Muscle of arm (tissue), 12 donors: Measurements from ENCODE around the gene FTO. TPM values are rescaled to one million over a fixed set of nuclear protein-coding genes. Genes with fewer than 3 reads are reported as not detected.

ENCODE experiments used
- DNase-seq: peaks from one replicate; pipeline ENCODE4 v3.0.0-alpha.2; 2013
- polyA plus RNA-seq, 12 donors: library from polyadenylated mRNA; unstranded; fragments of 120-200 nt; gene quantifications; one replicate each; pipeline ENCODE4 v1.2.1, GENCODE V29; 2013; ENCODE audit not compliant: insufficient read length in 12 of 12

The FTO gene
- polyA plus RNA-seq, 12 donors = 41.8 to 73.9 (median 62.4) TPM; not detected in 1

DNA sequence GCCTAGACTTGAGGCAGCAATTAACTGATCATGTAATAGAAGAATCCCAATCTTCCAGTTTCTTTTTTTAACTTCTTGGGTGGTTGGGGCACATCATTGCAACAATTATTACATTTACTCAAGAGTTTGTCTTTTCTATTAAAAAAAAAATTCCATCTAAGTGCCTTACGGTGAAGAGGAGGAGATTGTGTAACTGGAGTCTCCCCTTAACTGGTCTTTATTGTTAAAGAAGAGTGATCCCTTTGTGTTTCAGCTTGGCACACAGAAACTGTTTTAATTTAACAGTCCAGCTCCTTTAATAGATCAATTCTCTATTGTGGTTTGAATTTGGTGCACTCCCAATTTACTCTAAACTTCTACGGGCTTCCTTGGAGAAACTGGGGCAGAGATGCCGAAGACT, 75.2 kb downstream of the FTO start:
- no peak for DNase-seq

DNA sequence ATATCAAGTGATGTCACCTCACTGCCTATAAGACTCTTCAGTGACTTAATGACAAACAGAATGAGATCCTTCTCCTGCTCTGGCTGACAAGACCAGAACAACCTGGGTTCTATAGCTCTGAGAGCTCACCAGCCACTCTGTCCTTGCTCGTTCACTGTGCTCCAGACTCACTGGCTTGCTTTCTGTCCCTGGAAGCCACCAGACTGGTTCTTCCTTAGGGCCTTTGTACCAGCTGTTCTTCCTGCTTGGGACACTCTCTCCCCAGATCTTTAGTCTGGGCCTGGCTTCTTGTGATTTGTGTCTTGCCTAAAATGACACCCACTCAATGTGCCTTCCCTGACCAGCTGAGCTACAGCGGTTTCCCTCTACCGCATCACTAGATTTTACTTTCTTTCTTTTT, 76.1 kb downstream of the FTO start:
- DNase-seq = no peak

DNA sequence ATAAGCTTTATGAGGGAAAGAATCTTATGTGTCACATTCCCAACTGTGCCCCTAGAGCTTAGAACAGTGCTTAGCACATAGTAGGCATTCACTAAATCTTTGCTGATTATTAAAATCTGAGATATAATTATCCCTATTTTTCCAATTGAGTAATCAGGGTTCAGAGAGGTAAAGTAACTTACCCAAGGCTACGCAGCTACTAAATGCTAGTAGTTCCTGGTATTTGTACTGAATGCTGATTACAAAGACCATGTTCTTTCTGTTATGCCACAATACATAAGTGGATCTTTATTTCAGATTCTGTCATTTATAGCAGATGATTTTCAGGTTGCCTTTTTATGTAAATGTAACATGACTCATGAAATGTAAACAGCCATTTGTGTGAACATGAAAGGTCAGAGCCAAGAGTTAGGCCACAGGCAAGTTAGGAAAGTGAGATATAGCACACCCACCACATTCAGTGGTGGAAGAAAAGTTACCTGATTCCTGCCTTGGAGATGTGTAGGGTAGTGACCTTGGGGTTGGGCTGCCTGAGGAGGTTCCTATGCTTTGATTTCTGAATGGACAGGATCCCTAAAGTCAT, 77.2 kb downstream of the FTO start:
- no peak for DNase-seq

DNA sequence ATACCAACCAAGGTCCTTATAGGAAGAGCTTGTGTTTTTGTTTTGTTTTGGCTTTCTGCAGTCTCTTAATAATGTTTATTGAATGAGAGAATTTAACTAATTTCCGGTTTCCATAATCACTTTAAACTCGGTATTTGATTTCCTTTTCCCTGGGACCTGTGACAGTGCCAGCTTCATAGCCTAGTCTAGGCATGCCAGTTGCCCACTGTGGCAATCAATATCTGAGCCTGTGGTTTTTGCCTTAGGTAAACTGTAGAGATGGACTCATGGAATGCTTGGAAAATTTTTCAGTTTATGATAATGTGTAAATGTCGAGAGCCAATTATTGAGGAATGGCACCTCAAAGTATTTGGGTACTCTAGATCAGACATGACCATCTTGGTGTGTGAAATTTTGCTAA, 78.2 kb downstream of the FTO start:
- no peak for DNase-seq

DNA sequence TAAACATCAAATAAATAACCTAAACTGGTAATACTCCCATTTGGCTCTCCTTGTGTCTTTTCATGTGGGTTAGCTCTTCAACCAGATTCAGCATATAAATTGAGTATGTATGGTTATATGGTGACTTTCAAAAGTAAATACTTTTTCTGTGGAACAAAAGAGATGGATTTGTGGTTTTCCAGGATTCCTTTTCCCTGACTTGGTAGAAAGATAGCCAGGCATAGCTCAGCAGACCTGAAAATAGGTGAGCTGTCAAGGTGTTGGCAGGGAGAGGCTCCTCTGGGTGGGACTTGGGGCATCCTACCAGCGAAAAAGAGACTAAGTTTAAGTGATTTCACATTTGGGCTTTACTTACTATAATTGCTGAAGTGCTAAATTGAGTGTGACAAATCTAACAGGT, 80.3 kb downstream of the FTO start:
- no peak for DNase-seq

DNA sequence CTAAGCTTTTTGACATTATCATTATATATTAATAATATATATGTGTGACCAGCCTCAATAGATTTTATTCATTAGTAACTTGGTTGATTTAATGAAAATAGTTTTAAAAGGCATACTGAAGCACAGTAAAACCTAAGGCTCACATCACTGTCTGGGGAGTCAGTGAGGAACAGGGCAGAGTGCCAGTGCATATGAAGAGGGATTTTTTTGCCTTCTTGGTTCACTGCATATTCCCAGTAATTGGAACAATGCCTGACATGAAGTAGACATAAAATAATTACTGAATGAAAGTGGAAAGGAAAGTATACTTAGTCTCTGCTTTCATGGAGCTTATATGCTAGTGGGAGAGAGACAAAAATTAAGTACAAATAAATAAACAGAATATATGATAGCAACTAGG, 81.1 kb downstream of the FTO start:
- DNase-seq = no peak

DNA sequence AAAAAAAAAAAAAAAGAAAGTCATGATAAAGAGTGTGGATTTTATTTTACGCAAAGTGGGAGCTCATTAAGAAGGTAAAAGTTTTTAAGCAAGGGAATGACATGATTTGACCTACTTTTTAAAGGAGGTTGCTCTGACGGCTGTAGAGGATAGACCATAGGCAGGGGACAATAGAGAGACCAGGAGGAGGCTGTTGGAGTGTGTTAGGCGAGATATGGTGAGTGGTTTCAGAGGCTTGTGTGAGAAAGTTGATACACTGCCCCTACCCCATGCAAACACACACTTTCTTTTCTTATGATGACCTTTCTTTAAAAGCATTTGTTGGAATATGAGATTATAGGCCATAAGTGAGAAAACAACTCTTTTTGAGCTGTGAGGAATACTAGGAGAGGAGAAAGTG, 82.0 kb downstream of the FTO start:
- DNase-seq = no peak

DNA sequence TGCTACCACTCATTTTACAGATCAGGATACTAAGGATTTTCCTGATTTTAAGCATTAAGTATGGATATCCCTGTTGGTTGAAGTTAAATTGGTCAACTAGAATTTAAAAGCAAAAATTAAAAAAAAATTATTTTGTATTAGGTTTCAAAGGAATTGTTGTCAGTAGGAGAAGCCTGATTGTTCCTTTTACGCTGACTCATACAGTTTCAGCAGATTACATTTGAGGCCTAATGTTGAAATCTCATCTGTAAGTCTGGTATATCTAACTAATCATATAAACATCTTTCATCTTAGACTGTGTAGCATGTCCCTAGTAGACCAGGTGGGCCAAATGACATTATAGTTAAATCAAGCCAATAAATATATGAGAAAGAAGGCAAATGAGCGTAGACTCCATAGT, 83.5 kb downstream of the FTO start:
- no peak for DNase-seq

DNA sequence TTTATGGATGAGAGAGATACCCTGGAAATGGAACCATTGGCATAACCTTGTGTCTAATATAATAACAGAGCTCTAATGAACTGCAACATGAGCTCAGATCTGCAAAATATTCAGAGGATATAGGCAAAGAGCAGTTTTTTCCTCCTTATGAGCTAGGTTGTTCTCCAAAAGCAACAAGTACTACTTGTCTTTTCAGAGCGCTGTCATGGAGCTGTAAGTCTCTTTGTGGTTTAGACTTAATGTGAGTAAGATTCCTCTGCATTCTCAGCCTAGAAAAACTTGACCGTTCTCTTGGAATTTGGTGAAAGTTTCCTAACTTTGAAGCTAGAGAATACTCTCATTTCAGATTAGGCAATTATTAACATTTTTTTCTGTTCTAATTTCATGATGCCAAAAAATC, 85.2 kb downstream of the FTO start:
- no peak for DNase-seq

DNA sequence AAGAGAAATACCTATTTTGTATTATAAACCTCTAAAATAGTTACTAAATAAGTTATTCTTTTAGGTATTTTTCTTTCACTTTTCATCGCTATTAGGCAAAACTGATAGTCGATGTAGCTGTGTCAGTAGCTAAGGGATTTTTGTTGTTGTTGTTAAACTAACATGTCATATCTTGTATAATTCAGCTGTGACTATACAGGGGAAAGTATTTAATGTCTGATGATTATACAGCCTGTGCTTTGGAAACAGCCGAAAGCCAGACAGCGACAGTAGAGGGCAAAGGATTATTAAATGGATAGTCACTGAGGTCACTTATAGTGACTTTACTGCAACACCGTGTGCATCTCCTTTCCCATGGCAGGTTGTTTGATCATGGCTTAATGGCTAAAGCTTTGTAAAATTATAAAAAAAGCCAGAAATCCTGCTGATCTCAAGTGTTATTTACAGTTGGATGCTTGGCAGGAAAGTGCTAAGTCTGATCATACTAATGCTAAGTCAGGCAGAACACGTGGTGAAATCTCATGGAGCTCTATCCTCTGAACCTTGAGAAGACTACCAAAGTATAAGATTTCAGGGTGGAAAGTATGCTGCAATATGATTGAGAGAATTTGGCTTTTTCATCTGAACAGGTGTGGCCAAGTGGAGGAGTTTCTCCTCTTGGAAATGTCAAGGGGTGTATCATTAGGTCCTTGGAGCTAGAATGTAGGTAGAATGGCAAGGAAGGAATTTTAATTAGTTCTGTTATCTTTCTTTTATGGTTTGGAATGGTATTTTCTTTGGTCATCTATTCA, 88.4 kb downstream of the FTO start:
- no peak for DNase-seq

DNA sequence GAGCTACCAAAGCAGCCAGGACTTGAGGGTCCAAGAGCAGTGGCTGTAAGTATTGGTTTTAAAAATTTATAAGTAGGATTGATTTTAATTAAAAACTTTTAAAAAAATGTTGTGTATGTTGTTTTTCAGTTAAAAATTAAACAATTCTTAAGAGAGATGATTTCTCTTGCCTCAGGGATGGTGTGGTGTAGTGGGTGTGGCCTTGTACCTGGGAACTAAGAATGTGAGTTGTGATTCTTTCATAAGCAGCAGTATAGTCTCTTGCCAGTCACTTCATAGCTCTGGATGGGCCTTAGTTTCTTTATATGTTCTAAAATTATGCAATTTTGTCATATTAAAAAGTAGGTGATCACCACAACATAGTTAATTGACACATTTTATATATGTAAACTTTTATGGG, 99.5 kb downstream of the FTO start:
- DNase-seq = no peak

DNA sequence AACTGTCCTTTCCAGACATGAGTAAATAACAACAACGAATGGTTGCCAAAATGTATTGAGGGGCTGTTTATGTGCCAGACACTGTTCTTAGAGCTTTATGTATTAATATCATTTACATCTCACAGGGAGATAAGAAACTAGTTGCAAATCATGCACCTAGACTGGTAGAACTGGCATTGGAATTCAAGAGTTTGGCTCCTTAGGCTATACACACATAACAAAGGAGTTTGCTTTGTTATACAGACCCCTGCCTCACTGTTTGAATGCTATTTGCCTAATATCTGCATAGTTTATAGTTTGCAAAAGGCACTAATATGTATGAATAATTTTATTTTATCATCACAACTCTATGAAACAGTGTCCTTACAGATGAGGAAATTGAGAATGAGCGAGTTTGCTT, 100.0 kb downstream of the FTO start:
- no peak for DNase-seq

DNA sequence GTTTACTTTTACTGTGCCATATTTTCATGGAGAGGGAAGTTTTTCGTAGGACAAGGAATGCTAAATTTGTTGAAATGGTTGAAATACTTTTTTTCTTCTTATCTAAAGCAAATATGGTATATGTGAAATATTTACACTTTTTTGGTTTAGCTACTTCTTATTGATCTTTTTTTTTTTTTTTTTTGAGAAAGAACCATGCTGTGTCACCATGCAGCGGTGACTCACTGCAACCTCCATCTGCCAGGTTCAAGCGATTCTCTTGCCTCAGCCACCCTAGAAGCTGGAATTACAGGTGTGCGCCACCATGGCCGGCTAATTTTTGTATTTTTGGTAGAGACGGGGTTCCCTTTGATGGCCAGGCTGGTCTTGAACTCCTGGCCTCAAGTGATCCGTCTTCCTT, 100.5 kb downstream of the FTO start:
- DNase-seq = no peak

DNA sequence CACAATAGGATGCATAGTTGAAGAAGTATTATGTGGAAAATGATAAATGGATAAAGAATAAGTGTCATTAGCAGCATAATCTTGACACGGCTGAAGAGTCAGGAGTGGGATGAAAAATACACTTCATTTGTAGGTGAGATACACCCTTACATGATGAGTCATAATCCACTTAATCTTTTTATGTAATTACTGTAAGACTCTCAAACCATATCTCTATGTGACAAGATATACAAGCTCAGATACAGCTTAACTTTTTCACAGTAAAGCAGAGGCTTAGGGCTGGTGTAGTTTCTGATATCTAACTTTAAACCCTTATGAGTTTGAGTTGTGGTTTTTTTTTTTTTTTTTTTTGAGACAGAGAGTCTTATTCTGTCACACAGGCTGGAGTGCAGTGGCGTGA, 101.2 kb downstream of the FTO start:
- no peak for DNase-seq

DNA sequence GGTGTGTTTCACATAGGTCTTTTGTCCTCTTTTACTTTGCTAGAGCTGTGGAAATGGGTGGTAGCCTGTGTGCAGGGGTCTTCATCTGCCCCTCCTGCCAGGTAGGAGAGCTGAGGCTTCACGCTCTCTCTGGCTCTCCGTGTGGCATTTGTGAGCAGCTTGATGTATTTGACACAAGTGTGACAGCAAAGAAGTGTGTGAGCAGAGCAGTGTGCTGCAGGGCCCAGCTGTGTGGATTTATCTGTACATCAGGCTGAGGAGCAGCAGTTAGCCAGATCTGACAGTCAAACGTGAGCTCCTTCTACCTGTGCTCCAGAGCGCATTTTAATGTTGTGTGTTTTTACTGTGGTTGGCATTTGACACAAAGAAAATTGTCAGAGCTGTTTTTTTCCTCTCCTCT, 101.8 kb downstream of the FTO start:
- no peak for DNase-seq

DNA sequence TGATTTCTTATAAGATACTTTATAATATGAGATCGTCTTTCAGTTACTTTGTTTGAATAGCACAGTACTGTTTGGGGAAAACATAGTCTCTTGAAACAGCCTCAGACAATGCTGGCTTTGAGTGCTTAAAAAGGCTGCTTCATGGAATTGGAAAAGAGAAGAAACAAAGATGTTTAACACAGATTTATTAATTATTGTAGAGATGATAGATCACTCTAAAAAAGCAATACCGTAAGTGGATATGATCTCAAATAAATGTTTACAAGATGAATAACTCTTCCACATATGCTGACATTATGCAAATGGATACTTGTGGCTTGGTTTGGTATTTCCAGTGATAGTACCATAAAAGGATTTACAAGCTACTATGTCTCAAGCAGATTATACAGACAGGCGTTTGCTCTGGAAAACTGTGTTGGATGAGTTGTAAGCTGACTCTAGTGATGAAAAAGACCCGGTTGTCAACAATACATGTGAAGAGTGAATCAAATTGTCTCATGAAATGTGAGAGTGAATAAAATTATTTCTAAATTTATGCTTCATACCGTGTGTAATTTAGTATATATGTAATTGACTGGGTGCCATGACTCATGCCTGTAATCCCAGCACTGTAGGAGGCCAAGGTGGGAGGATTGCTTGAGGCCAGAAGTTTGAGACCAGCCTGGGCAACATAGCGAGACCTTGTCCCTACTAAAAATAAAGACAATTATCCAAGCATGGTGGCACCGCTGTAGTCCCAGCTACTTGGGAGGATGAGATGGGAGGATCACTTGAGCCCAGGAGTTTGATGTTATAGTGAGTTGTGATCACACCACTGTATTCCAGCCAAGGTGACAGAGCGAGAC, 105.4 kb downstream of the FTO start:
- DNase-seq = no peak

DNA sequence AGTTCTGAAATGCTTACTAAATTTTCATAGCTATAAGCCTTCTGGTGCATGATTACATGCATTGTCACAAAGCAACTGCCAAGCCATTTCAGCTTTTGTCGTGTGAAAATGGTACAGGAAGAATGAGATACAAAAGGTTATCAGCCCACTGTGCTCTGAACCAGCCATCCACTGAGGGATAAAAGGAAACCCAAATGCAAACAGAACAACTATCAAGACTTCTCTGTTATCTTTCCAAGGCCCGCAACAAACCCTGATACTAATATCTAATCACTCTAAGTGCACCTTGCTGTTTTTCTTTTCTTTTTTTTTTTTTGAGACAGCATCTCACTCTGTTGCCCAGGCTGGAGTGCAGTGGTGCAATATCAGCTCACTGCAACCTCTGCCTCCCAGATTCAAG, 109.0 kb downstream of the FTO start:
- no peak for DNase-seq

DNA sequence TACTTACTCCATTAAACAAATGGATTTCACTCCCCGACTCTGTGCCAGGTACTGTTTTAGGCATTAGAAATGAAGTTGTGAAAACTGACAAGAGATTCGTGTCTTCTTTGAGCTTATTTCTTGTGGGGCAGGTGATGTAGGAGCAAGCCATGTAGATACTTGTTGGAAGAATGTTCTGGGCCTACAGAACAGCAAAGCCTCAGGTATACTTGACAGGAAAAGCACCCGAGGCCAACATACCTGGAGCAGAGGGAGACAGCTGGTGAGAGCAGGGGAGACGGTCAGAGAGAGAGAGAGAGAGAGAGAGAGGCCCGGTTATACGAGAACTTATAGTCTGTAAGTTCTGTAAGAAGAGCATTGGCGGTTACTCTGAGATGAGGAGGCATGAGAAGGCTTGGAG, 110.8 kb downstream of the FTO start:
- DNase-seq = no peak

DNA sequence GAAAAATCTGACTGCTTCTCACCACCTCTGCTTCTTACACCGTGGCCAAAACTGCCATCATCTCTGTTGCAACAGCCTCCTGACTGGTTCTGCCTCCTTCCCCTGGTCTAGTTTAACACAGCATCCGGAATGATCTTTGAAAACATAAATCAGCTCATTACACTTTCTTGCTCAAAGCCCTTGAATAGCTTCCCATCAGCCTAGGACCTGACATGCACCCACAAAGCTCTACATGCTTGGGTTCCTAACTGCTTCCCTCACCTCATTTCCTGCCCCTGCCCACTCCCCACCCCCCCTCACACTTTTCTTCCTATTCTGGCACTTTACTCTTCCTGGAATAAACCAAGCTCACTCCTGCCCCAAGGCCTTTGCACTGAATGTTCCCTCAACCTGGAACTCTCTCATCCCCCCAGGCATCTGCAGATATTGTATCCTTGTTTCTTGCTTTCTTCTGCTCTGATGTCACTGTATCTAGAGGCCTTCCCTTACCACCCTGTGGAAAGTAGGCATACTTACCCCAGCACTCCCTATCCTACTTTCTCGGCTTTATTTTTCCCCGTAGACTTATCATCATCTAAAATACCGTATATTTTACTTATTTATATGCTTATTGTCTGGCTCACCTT, 112.4 kb downstream of the FTO start:
- DNase-seq = no peak

DNA sequence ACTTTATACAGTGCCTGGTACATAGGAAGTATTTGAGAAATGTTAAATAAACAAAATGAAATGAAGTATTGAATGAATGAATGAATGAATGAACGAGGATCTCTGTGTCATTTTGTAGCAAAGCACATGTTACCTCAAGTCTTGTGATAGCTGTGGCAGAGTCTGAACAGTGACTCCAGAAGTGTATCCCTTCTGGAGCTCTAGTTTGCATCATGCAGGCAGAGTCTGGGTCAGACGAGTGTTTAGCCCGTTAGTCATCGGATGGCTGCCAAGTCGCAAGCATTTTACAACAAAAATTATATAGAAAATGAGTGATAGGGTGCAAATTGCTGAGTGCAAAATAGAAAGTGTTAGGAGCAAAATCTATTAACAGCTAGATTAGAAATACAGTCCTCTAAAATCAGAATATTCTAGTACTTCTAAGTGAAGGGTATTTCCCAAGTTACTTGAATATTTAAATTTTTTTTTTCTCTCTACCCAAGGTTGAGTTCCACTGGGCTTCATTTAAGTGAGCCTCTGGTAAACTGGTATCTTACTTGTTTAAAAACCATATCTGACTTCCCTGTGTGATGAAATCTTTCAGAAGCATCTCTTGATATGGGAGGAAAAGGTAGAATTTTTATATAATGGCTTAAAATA, 113.3 kb downstream of the FTO start:
- DNase-seq = no peak

DNA sequence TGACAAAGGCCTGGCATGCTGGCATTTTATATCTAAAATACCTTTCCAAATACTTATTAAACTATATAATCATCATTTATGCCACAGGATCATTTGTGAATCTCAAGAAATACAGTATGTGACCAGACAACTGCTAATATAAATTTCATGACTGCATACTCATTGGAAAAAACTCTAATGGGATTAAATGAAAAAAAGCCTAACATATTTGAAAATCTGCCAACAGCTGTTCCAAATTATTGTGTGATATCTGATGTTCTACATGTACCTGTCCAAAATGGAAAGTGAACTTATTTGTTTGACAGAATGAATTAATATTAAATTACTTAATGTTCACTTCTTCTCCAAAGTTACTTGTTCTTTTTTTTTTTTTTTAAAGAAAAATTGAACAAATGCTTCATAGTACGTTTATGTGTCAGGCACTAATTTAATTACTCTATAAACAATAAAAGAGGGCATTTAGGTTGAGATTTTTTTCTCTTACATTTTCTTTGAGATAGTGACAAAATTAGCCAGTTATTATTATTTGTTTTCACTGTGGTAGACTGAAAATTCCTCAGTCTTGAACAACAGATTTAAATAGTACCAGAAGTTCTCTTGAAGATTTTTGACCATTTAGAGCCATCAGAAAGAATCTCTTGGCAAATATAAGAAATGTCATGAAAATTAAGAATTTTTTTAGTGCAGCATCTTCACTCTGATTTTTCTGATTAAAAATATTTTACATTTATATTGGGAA, 114.0 kb downstream of the FTO start:
- no peak for DNase-seq
